IMR-90 (cell line): ENCODE measurements around the gene MID2. TPM values are rescaled to one million over a fixed set of nuclear protein-coding genes. Genes with fewer than 3 reads are reported as not detected.

Experiments
- ATAC-seq: fragments of 200-7000 bp; cut with Tn5 transposase; 2 replicates; pipeline ENCODE4 v1.9.1; 2020; ENCODE audit warnings: low read depth, mild to moderate bottlenecking, moderate library complexity
- BruUV-seq: library from RNA; stranded (reverse); fragments of 400-500 nt; replicated peaks from 2 replicates; lab custom pipeline; 2021; lab: Mats Ljungman, UMichigan
- CTCF ChIA-PET: fragments of 300-600 bp; formaldehyde crosslinking; extraction: SDS; loops from one replicate; lab custom pipeline; 2021; ENCODE audit warnings: antibody characterized with exemption; lab: Yijun Ruan, JAX
- POLR2A ChIA-PET: fragments of 300-600 bp; sonication (Branson Sonifier 250); formaldehyde crosslinking; loops from one replicate; lab custom pipeline; 2022; ENCODE audit warnings: antibody characterized with exemption; ENCODE audit not compliant: unreplicated experiment; lab: Charles Lee
- DNase-seq: peaks from one replicate; pipeline ENCODE4 v3.0.0; 2013
- H2AFZ ChIP-seq: replicated peaks from 2 replicates; pipeline ENCODE3; 2013; ENCODE audit warnings: low read length, mild to moderate bottlenecking; ENCODE audit not compliant: poor library complexity
- H2AK5ac ChIP-seq: 2 replicates; pipeline ENCODE4 v1.6.1; 2013; ENCODE audit warnings: low read depth, low read length, inconsistent platforms
- H2AK9ac ChIP-seq: replicated peaks from 2 replicates; pipeline ENCODE3; 2013; ENCODE audit warnings: mild to moderate bottlenecking, low read depth, low read length, moderate library complexity; ENCODE audit not compliant: poor library complexity
- H2BK120ac ChIP-seq: 2 replicates; pipeline ENCODE4 v1.6.1; 2013; ENCODE audit warnings: low read depth, low read length, inconsistent platforms
- H2BK15ac ChIP-seq: 3 replicates; pipeline ENCODE4 v1.6.1; 2013; ENCODE audit warnings: low read depth, low read length, inconsistent platforms
- H2BK20ac ChIP-seq: 2 replicates; pipeline ENCODE4 v1.6.1; 2013; ENCODE audit warnings: low read depth, mild to moderate bottlenecking, inconsistent platforms, low read length, moderate library complexity
- H2BK5ac ChIP-seq: 2 replicates; pipeline ENCODE4 v1.6.1; 2013; ENCODE audit warnings: mild to moderate bottlenecking, low read depth, low read length, inconsistent platforms; ENCODE audit not compliant: poor library complexity, severe bottlenecking
- H3K14ac ChIP-seq: replicated peaks from 2 replicates; pipeline ENCODE4 v1.6.1; 2013; ENCODE audit warnings: low read depth, low read length, inconsistent platforms
- H3K18ac ChIP-seq: 2 replicates; pipeline ENCODE4 v1.6.1; 2013; ENCODE audit warnings: low read depth, low read length, control low read depth
- H3K23ac ChIP-seq: 2 replicates; pipeline ENCODE4 v1.6.1; 2013; ENCODE audit warnings: low read depth, low read length, inconsistent platforms
- H3K27ac ChIP-seq: 2 replicates; pipeline ENCODE4 v1.5.1; 2013; ENCODE audit warnings: mild to moderate bottlenecking, control low read depth, low read length; ENCODE audit not compliant: insufficient read depth
- H3K27me3 ChIP-seq: 2 replicates; pipeline ENCODE4 v1.6.1; 2013; ENCODE audit warnings: low read length; ENCODE audit not compliant: control insufficient read depth, insufficient read depth
- H3K36me3 ChIP-seq: 2 replicates; pipeline ENCODE4 v1.6.1; 2013; ENCODE audit warnings: low read length, mixed read lengths; ENCODE audit not compliant: control insufficient read depth, insufficient read depth
- H3K4ac ChIP-seq: 2 replicates; pipeline ENCODE4 v1.6.1; 2013; ENCODE audit warnings: low read depth, low read length, inconsistent platforms
- H3K4me1 ChIP-seq: 2 replicates; pipeline ENCODE4 v1.6.1; 2013; ENCODE audit warnings: low read length, mixed read lengths; ENCODE audit not compliant: control insufficient read depth, insufficient read depth
- H3K4me2 ChIP-seq: 2 replicates; pipeline ENCODE4 v1.6.1; 2013; ENCODE audit warnings: low read depth, mild to moderate bottlenecking, control low read depth, low read length, moderate library complexity
- H3K4me3 ChIP-seq: 2 replicates; pipeline ENCODE4 v1.5.1; 2013; ENCODE audit warnings: low read depth, mild to moderate bottlenecking, control low read depth, low read length, moderate library complexity; ENCODE audit not compliant: insufficient read depth
- H3K56ac ChIP-seq: 2 replicates; pipeline ENCODE4 v1.6.1; 2013; ENCODE audit warnings: low read length, inconsistent platforms; ENCODE audit not compliant: insufficient read depth; ENCODE audit errors: extremely low read depth
- H3K79me1 ChIP-seq, 2 experiments: 2 replicates each; pipeline ENCODE4 v1.6.1; 2013; ENCODE audit warnings: low read length in 2 of 2, inconsistent platforms in 1 of 2, low read depth in 1 of 2
- H3K9ac ChIP-seq: 2 replicates; pipeline ENCODE4 v1.6.1; 2013; ENCODE audit warnings: low read depth, low read length, control low read depth
- H3K9me1 ChIP-seq: 2 replicates; pipeline ENCODE4 v1.6.1; 2013; ENCODE audit warnings: low read length, inconsistent platforms; ENCODE audit not compliant: insufficient read depth
- H3K9me3 ChIP-seq: 2 replicates; pipeline ENCODE4 v1.6.1; 2013; ENCODE audit warnings: low read length; ENCODE audit not compliant: control insufficient read depth, insufficient read depth
- H4K20me1 ChIP-seq: 2 replicates; pipeline ENCODE4 v1.6.1; 2013; ENCODE audit warnings: low read length, inconsistent platforms; ENCODE audit not compliant: insufficient read depth
- H4K5ac ChIP-seq: 2 replicates; pipeline ENCODE4 v1.6.1; 2013; ENCODE audit warnings: mild to moderate bottlenecking, low read depth, low read length, control low read depth
- H4K8ac ChIP-seq, 2 experiments: 2 replicates each; pipeline ENCODE4 v1.6.1; 2013; ENCODE audit warnings: low read depth in 2 of 2, low read length in 2 of 2, control low read depth in 1 of 2, inconsistent platforms in 1 of 2
- H4K91ac ChIP-seq: 2 replicates; pipeline ENCODE4 v1.6.1; 2013; ENCODE audit warnings: low read depth, low read length, inconsistent platforms; ENCODE audit not compliant: insufficient read depth
- BHLHE40 ChIP-seq: fragments of 150-350 bp; IDR thresholded peaks from 2 replicates; pipeline ENCODE4 v1.6.1; 2016; ENCODE audit warnings: mild to moderate bottlenecking, low read depth, low read length
- CEBPB ChIP-seq: IDR thresholded peaks from 2 replicates; pipeline ENCODE4 v1.6.1; 2012; ENCODE audit warnings: low read depth, low read length, improper control_type of control experiment
- CHD1 ChIP-seq: IDR thresholded peaks from 2 replicates; pipeline ENCODE4 v1.6.1; 2012; ENCODE audit warnings: low read depth, low read length, improper control_type of control experiment
- FOS ChIP-seq: fragments of 150-350 bp; IDR thresholded peaks from 2 replicates; pipeline ENCODE4 v1.6.1; 2016; ENCODE audit warnings: low read depth, low read length
- MAZ ChIP-seq: IDR thresholded peaks from 2 replicates; pipeline ENCODE4 v1.6.1; 2012; ENCODE audit warnings: low read depth, mild to moderate bottlenecking, low read length, improper control_type of control experiment, moderate library complexity, borderline replicate concordance
- MXI1 ChIP-seq: IDR thresholded peaks from 2 replicates; pipeline ENCODE4 v1.6.1; 2012; ENCODE audit warnings: low read depth, mild to moderate bottlenecking, low read length, moderate library complexity, borderline replicate concordance
- NFE2L2 ChIP-seq: fragments of 150-350 bp; IDR thresholded peaks from 2 replicates; pipeline ENCODE4 v1.6.1; 2016; ENCODE audit warnings: low read depth, mild to moderate bottlenecking, low read length
- POLR2A ChIP-seq: IDR thresholded peaks from 2 replicates; pipeline ENCODE4 v1.6.1; 2012; ENCODE audit warnings: mild to moderate bottlenecking, low read depth, low read length
- RAD21 ChIP-seq: IDR thresholded peaks from 2 replicates; pipeline ENCODE4 v1.6.1; 2012; ENCODE audit warnings: low read length, improper control_type of control experiment
- RCOR1 ChIP-seq: IDR thresholded peaks from 2 replicates; pipeline ENCODE4 v1.6.1; 2012; ENCODE audit warnings: mild to moderate bottlenecking, low read length, improper control_type of control experiment; ENCODE audit not compliant: insufficient replicate concordance
- RFX5 ChIP-seq: IDR thresholded peaks from 2 replicates; pipeline ENCODE4 v1.8.0; 2012; ENCODE audit warnings: low read depth, mild to moderate bottlenecking, low read length, moderate library complexity
- SMC3 ChIP-seq: fragments of 150-350 bp; IDR thresholded peaks from 2 replicates; pipeline ENCODE4 v1.6.1; 2016; ENCODE audit warnings: low read depth, mild to moderate bottlenecking, antibody characterized with exemption, low read length, moderate library complexity
- WGBS, 2 experiments: methylation state at CpG; one replicate each; pipeline versions ENCODE4 v1.1.5 to v1.1.7; 2013; ENCODE audit warnings: missing lambda C conversion rate in 2 of 2; ENCODE audit not compliant: insufficient read length in 1 of 2; ENCODE audit errors: extremely low coverage in 2 of 2; 5-methylcytosine and 5-hydroxymethylcytosine counted together
- dilution Hi-C: fragments of 300-500 bp; cut with HindIII; formaldehyde crosslinking; loops from one replicate; pipeline ENCODE4 v1.14.3; 2018; ENCODE audit warnings: low sequenced_read_pairs; ENCODE audit not compliant: unreplicated experiment
- in situ Hi-C: fragments of 300-500 bp; cut with MboI; formaldehyde crosslinking; loops from 3 replicates; pipeline ENCODE4 v1.14.3; 2019; ENCODE audit warnings: low sequenced_read_pairs, inconsistent platforms, mixed read lengths
- intact Hi-C: fragments of 100-400 bp; cut with micrococcal nuclease; formaldehyde crosslinking; loops from 2 replicates; pipeline ENCODE4 v1.10.0; 2022
- polyA plus RNA-seq, 3 experiments: library from polyadenylated mRNA; depleted of rRNA; stranded (reverse); fragments of >200 nt; gene quantifications; 2 replicates each; pipeline ENCODE4 v1.2.3, GENCODE V29; 2012; ENCODE audit warnings: low replicate concordance in 1 of 3
- total RNA-seq: library from RNA; depleted of rRNA; stranded (reverse); fragments of >200 nt; gene quantifications from 2 replicates; pipeline ENCODE4 v1.2.3, GENCODE V29; 2012
- TF ChIP-seq, protein P1 (sequence below): fragments of 150-350 bp; IDR thresholded peaks from 2 replicates; pipeline ENCODE4 v1.6.1; 2016; ENCODE audit warnings: low read depth, mild to moderate bottlenecking, low read length, moderate library complexity, borderline replicate concordance

The MID2 gene
- total and polyA plus RNA-seq, 2 of the 4 experiments (the other 2 are of a cell fraction): 1.1 to 4.7 TPM

GRCh38 chrX:107826238-107827029 lies 768 bp downstream of the MID2 start:
- peak overlapping the region; percentile 69 for H2AK9ac ChIP-seq
- peak overlapping the region; percentile 60 for H3K4me2 ChIP-seq
- no peak overlapping the region for H2BK20ac ChIP-seq
- H3K36me3 ChIP-seq: no peaks in the 10 kb centered on the region
- H3K9ac ChIP-seq: 0 out of 2 replicates have a peak overlapping the region, but pooled peaks have one; percentile 33
- no peaks in the 10 kb centered on the region for H3K9me3 ChIP-seq
- TF ChIP-seq CHD1 (no peak), RAD21 (no peak), POLR2A (no peak), MXI1 (no peak), NFE2L2 (no peak), RCOR1 (no peak), RFX5 (no peak), FOS (no peak), MAZ (no peak), BHLHE40 (no peak), SMC3 (no peak), CEBPB (no peak)
- TF ChIP-seq, protein P1, sequence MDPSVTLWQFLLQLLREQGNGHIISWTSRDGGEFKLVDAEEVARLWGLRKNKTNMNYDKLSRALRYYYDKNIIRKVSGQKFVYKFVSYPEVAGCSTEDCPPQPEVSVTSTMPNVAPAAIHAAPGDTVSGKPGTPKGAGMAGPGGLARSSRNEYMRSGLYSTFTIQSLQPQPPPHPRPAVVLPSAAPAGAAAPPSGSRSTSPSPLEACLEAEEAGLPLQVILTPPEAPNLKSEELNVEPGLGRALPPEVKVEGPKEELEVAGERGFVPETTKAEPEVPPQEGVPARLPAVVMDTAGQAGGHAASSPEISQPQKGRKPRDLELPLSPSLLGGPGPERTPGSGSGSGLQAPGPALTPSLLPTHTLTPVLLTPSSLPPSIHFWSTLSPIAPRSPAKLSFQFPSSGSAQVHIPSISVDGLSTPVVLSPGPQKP: no peak
- H4K5ac ChIP-seq: no peak overlapping the region
- no peaks in the 10 kb centered on the region for H3K9me1 ChIP-seq
- BruUV-seq: no TSS peak
- no peak overlapping the region for H3K56ac ChIP-seq
- no peaks in the 10 kb centered on the region for H3K79me1 ChIP-seq
- 0 out of 2 replicates have a peak overlapping the region, but pooled peaks have one; percentile 53 for H3K4ac ChIP-seq
- peaks cover 9% of the 10 kb centered on the region for H3K27me3 ChIP-seq
- peak; percentile 1 for DNase-seq
- no peaks in the 10 kb centered on the region for H3K4me1 ChIP-seq
- intact Hi-C loops (no loop called here), dilution Hi-C loops (no loop called here), in situ Hi-C loops (no loop called here)
- no peaks in the 10 kb centered on the region; the same call in 1 of the 2 replicates for H4K20me1 ChIP-seq
- peak overlapping the region; percentile 43 for H3K4me3 ChIP-seq
- no peak overlapping the region; the same call in 1 of the 2 replicates for H3K27ac ChIP-seq
- ATAC-seq: peak; percentile 63
- H2AFZ ChIP-seq: peak overlapping the region; percentile 84
- CTCF ChIA-PET: no interaction called here
- no peak overlapping the region for H2BK120ac ChIP-seq
- no peak overlapping the region for H3K14ac ChIP-seq
- no peak overlapping the region; a peak in 1 of 4 replicates for H4K8ac ChIP-seq
- H2BK15ac ChIP-seq: no peak overlapping the region
- WGBS, 2 experiments: 34% methylated on average over 66 of the region's 100 CpGs; no CpG with 5 or more reads in 1 of the 2 experiments
- H2BK5ac ChIP-seq: no peak overlapping the region
- H3K18ac ChIP-seq: no peak overlapping the region
- no peak overlapping the region for H4K91ac ChIP-seq
- POLR2A ChIA-PET: no interaction called here
- H2AK5ac ChIP-seq: no peak overlapping the region
- H3K23ac ChIP-seq: no peak overlapping the region; the same call in 1 of the 2 replicates
